SK-N-MC (cell line): ENCODE data around the gene TBC1D22A.

Source experiments
- DNase-seq: peaks from one replicate; pipeline ENCODE4 v3.0.0-alpha.2; 2011; ENCODE audit warnings: low read depth, low spot score
- H3K27ac ChIP-seq: fragments of 200-600 bp; sonication (generic); 2 replicates; pipeline ENCODE4 v1.5.1; 2016; ENCODE audit warnings: mixed run types
- H3K36me3 ChIP-seq: fragments of 200-600 bp; sonication (generic); 2 replicates; pipeline ENCODE4 v1.6.1; 2017; ENCODE audit warnings: antibody characterized with exemption, low read length, mixed read lengths; ENCODE audit not compliant: insufficient read depth
- H3K4me3 ChIP-seq: fragments of 200-600 bp; sonication (generic); 2 replicates; pipeline ENCODE4 v1.5.1; 2016
- H3K9ac ChIP-seq: fragments of 200-600 bp; sonication (generic); 2 replicates; pipeline ENCODE4 v1.8.0; 2017; ENCODE audit warnings: mixed run types, mixed read lengths; ENCODE audit not compliant: insufficient read length
- H3K9me3 ChIP-seq: fragments of 200-600 bp; sonication (generic); 2 replicates; pipeline ENCODE4 v1.6.1; 2017; ENCODE audit warnings: low read depth, mild to moderate bottlenecking, antibody characterized with exemption, low read length, moderate library complexity, mixed read lengths
- EZH2 ChIP-seq: fragments of 200-600 bp; sonication (generic); IDR thresholded peaks from one replicate; pipeline ENCODE4 v1.6.1; 2017; ENCODE audit warnings: antibody characterized with exemption
- FOXP2 ChIP-seq: optimal IDR thresholded peaks from 2 replicates; pipeline ENCODE3; 2011; ENCODE audit warnings: mild to moderate bottlenecking, moderate library complexity; ENCODE audit not compliant: insufficient read depth; ENCODE audit errors: extremely low read length, control extremely low read depth
- POLR2AphosphoS5 ChIP-seq: IDR thresholded peaks from 2 replicates; pipeline ENCODE4 v1.6.1; 2012; ENCODE audit warnings: mild to moderate bottlenecking, low read depth, low read length, borderline replicate concordance

The TBC1D22A gene

GRCh38 chr22:47203554-47203991 lies 441.1 kb downstream of the TBC1D22A start:
- no peaks in the 10 kb centered on the region for H3K9me3 ChIP-seq
- TF ChIP-seq FOXP2 (no peak), EZH2 (no peak), POLR2AphosphoS5 (no peak)

GRCh38 chr22:47204002-47204979 lies 441.8 kb downstream of the TBC1D22A start:
- no peak overlapping the region for H3K27ac ChIP-seq
- H3K4me3 ChIP-seq = no peak overlapping the region
- H3K9ac ChIP-seq = no peak overlapping the region
- no peak for DNase-seq
- no peaks in the 10 kb centered on the region for H3K36me3 ChIP-seq
- TF ChIP-seq EZH2 = no peak
- no peaks in the 10 kb centered on the region for H3K9me3 ChIP-seq

More at GRCh38 chr22:47203554-47203991, 441.1 kb downstream of the TBC1D22A start:
- Histone ChIP-seq H3K4me3 (no peak overlapping the region), H3K9ac (no peak overlapping the region), H3K27ac (no peak overlapping the region), H3K36me3 (no peaks in the 10 kb centered on the region)
- DNase-seq = no peak

- TF ChIP-seq POLR2AphosphoS5 (no peak), EZH2 (no peak), FOXP2 (no peak)
- no peak overlapping the region for H3K4me3 ChIP-seq
- no peak overlapping the region for H3K9ac ChIP-seq
- no peaks in the 10 kb centered on the region for H3K9me3 ChIP-seq
- H3K27ac ChIP-seq = no peak overlapping the region
- no peak for DNase-seq
- no peaks in the 10 kb centered on the region for H3K36me3 ChIP-seq
These were observed 442.6 kb downstream of the TBC1D22A start for GRCh38 chr22:47205081-47205491.

GRCh38 chr22:47205554-47205953 lies 443.1 kb downstream of the TBC1D22A start:
- TF ChIP-seq FOXP2 (no peak), EZH2 (no peak), POLR2AphosphoS5 (no peak)
- H3K27ac ChIP-seq = no peak overlapping the region
- no peak for DNase-seq
- H3K9ac ChIP-seq = no peak overlapping the region
- no peaks in the 10 kb centered on the region for H3K9me3 ChIP-seq
- no peak overlapping the region for H3K4me3 ChIP-seq
- H3K36me3 ChIP-seq = no peaks in the 10 kb centered on the region

GRCh38 chr22:47206164-47206563 lies 443.7 kb downstream of the TBC1D22A start:
- no peak for DNase-seq
- Histone ChIP-seq H3K4me3 (no peak overlapping the region), H3K9me3 (no peaks in the 10 kb centered on the region), H3K9ac (no peak overlapping the region), H3K36me3 (no peaks in the 10 kb centered on the region), H3K27ac (no peak overlapping the region)
- TF ChIP-seq POLR2AphosphoS5 (no peak), FOXP2 (no peak), EZH2 (no peak)

- no peak overlapping the region for H3K27ac ChIP-seq
- no peak for DNase-seq
- no peaks in the 10 kb centered on the region for H3K9me3 ChIP-seq
- H3K9ac ChIP-seq = no peak overlapping the region
- H3K36me3 ChIP-seq = no peaks in the 10 kb centered on the region
- no peak overlapping the region for H3K4me3 ChIP-seq
- TF ChIP-seq EZH2 (no peak), FOXP2 (no peak), POLR2AphosphoS5 (no peak)
These were observed 444.3 kb downstream of the TBC1D22A start for GRCh38 chr22:47206666-47207218.

GRCh38 chr22:47207387-47207786 lies 444.9 kb downstream of the TBC1D22A start:
- Histone ChIP-seq H3K27ac (no peak overlapping the region), H3K9me3 (no peaks in the 10 kb centered on the region), H3K4me3 (no peak overlapping the region), H3K9ac (no peak overlapping the region), H3K36me3 (no peaks in the 10 kb centered on the region)
- no peak for TF ChIP-seq EZH2
- TF ChIP-seq FOXP2 = no peak
- no peak for TF ChIP-seq POLR2AphosphoS5
- DNase-seq = no peak

GRCh38 chr22:47207846-47208554 lies 445.6 kb downstream of the TBC1D22A start:
- no peak overlapping the region for H3K4me3 ChIP-seq
- TF ChIP-seq EZH2 = no peak
- no peak for TF ChIP-seq FOXP2
- no peak for TF ChIP-seq POLR2AphosphoS5
- no peak for DNase-seq
- H3K9ac ChIP-seq = no peak overlapping the region
- no peak overlapping the region for H3K27ac ChIP-seq
- no peaks in the 10 kb centered on the region for H3K36me3 ChIP-seq
- no peaks in the 10 kb centered on the region for H3K9me3 ChIP-seq
